ENCODE results near the gene EYA2.
"Not testable (repeated sequence)": the region's sequence is repeated elsewhere in the genome, so short reads cannot be mapped to it uniquely, and the experiment has no call there.

EYA2 gene

GRCh38 chr20:47191074-47191673, 296.5 kb downstream of the EYA2 start:
- no peak for DNase-seq

- no peak for DNase-seq
These were observed 297.3 kb downstream of the EYA2 start for GRCh38 chr20:47191956-47192355.

- no peak for DNase-seq
These were observed 300.9 kb downstream of the EYA2 start for GRCh38 chr20:47195573-47195972.

DNA sequence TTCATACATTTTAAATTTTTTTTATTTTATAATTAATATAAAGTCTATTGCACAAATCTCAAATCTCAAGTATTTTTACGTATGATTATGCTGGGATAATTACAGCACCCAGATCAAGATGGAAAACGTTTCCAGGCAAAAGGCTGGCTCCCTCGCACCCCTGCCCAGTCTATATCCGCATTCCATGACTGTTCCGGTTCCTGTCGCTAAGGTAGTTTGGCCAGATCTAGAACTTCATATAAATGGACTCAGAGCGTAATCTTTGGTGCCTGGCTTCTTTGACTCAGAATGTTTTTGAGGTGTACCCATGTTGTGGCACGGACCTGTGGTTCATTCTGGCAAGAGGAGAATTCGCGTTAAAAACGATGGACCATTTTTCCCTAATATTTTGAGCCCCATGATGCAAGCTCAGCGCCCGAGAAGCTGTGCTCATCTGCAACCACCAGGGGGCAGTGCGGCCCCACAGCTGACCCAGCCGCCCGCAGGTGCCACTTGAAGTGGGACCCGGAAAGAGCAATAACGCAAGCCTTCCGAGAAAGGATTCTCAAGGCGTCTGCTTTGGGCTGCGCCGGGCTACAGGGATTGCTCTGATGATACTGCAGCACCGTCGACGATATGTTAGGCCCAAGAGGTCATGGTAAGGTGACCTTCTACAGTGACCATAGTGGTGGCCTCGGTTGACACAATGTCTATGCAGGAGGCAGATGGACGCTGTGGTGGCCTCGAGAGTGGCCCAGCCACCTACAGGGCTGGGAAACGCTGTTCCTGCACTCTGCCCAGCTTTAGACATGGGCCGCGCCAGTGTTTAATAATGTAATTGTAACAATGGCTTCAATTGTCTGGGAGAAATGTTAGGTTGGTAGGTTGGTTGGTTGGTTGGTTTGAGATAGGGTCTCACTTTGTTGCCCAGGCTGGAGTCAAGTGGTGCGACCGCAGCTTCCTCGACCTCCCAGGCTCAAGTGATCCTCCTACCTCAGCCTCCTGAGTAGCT, 301.7 kb downstream of the EYA2 start:
- peak; percentile 25 to 73 for DNase-seq

- no peak for DNase-seq
These were observed 303.6 kb downstream of the EYA2 start for GRCh38 chr20:47198254-47198671.

- no peak for DNase-seq
These were observed 304.4 kb downstream of the EYA2 start for GRCh38 chr20:47198996-47199552.

GRCh38 chr20:47201074-47201730, 306.6 kb downstream of the EYA2 start:
- DNase-seq: no peak

GRCh38 chr20:47202733-47203667, 308.4 kb downstream of the EYA2 start:
- DNase-seq: peak in 1 of 2 donors; percentile 7

GRCh38 chr20:47204008-47204849, 309.6 kb downstream of the EYA2 start:
- no peak for DNase-seq

DNA sequence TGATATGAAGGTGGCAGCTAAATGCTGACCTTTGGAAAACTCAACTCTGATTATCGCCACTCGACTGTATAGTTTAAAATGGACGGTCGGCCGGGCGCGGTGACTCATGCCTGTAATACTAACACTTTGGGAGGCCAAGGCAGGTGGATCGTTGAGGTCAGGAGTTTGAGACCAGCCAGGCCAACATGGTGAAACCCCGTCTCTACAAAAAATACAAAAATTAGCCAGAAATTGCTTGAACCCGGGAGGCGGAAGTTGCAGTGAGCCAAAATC, 310.1 kb downstream of the EYA2 start:
- not testable (repeated sequence) for DNase-seq

GRCh38 chr20:47205577-47206123, 311.0 kb downstream of the EYA2 start:
- DNase-seq: peak; percentile 5 to 18

DNA sequence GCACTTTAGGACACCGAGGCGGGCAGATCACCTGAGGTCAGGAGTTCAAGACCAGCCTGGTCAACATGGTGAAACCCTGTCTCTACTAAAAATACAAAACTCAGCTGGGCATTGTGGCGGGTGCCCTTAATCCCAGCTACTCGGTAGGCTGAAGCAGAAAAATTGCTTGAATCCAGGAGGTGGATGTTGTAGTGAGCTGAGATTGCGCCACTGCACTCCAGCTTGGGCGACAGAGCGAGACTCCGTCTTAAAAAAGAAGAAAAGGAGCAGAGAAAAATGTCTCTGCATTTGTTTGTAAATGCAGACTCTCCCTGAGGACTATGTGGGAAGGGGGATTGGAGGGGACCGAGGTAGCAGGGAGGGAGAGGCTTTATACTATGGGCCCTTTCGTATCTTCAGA, 311.9 kb downstream of the EYA2 start:
- not testable (repeated sequence) for DNase-seq

- DNase-seq: no peak
These were observed 312.5 kb downstream of the EYA2 start for GRCh38 chr20:47206962-47207641.

GRCh38 chr20:47208534-47209174, 314.0 kb downstream of the EYA2 start:
- DNase-seq: no peak

GRCh38 chr20:47209982-47210381, 315.3 kb downstream of the EYA2 start:
- DNase-seq: no peak

- DNase-seq: no peak
These were observed 315.8 kb downstream of the EYA2 start for GRCh38 chr20:47210470-47210869.

DNA sequence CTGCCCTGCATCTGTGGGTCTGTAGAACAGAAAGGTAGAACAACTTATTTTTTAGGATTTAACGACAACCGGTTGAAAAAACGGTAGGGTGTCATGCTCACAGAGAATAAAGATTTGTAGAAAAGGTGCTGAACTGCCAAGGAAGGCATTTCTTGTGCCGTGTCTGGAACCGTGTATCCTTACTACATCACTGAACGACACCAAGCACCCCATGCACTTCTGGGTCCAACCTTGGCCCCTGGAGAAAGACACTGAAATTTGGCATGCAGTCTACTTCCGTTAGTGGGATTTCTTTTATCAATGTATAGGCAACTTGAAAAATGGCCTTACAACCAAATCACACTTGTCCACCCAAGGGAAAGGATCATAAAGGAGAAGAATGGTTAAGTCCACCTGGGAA, 316.4 kb downstream of the EYA2 start:
- DNase-seq: no peak

GRCh38 chr20:47212606-47213207, 318.1 kb downstream of the EYA2 start:
- no peak for DNase-seq

DNA sequence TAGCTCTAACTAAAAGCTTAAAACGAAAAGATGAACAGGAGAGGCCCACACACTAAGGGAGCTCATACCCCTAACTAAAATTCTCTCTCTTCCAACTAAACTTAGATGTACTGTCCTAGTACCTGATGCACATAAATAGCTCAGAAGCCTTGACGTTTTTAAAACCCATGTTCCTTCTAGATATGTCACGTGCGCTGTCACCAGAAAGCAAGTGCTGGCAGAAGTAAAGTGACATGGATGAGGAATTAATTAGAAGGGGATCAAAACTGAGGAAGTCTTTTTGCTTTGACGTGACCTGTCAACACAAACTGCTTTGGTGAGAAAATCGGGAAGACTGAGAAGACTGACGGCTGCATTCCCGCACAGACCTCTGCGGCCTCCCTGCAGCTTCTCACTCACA, 319.3 kb downstream of the EYA2 start:
- DNase-seq: no peak

Data from inflammatory macrophage treated with lipopolysaccharide for 1 hour (primary cell).